ENCODE results near the gene KCNJ4.

KCNJ4 gene

GRCh38 chr22:38419121-38419857 lies 35.7 kb downstream of the KCNJ4 start:
- Histone ChIP-seq H3K23ac (ENCODE audit: low read length in 2 of 2) (no peak overlapping the region), H2BK120ac (ENCODE audit: low read depth, low read length) (no peak overlapping the region), H3K4ac (ENCODE audit: low read depth in 1 of 2, low read length in 2 of 2) (no peak overlapping the region), H3K14ac (ENCODE audit: low read length in 2 of 2) (no peak overlapping the region), H4K8ac (ENCODE audit: low read length) (no peak overlapping the region), H3K9ac (ENCODE audit: low read length) (no peak overlapping the region), H3K9me3 (ENCODE audit: control insufficient read depth, low read length) (no peaks in the 10 kb centered on the region), H2BK15ac (ENCODE audit: low read depth, poor library complexity, severe bottlenecking) (no peak overlapping the region), H4K91ac (ENCODE audit: low read length) (peak overlapping the region; percentile 20), H3K27me3 (ENCODE audit: control insufficient read depth in 1 of 2, insufficient read depth in 1 of 2, low read length in 2 of 2) (peaks cover 0 to 30% of the 10 kb centered on the region in 2 experiments), H2BK5ac (ENCODE audit: low read depth, low read length, poor library complexity, severe bottlenecking) (no peak overlapping the region), H3K79me1 (replicated peaks; ENCODE audit: low read length, poor library complexity, severe bottlenecking) (no peaks in the 10 kb centered on the region), H2AFZ (ENCODE audit: low read depth, low read length) (no peak overlapping the region), H3K4me2 (ENCODE audit: low read length, poor library complexity, severe bottlenecking) (no peak overlapping the region), H3K36me3 (ENCODE audit: control insufficient read depth in 1 of 2, insufficient read depth in 2 of 2, low read depth in 1 of 2, low read length in 2 of 2) (no peaks in the 10 kb centered on the region), H3K4me1 (ENCODE audit: control insufficient read depth, insufficient read depth, low read depth, low read length) (peaks cover 15% of the 10 kb centered on the region), H3K4me3 (ENCODE audit: insufficient read depth in 1 of 2, low read depth in 1 of 2, low read length in 2 of 2) (no peak overlapping the region), H3K27ac (ENCODE audit: low read length, poor library complexity, severe bottlenecking) (no peak overlapping the region), H2AK5ac (ENCODE audit: low read length, severe bottlenecking) (no peak overlapping the region), H2BK12ac (ENCODE audit: low read length in 2 of 2) (no peak overlapping the region), H3K18ac (ENCODE audit: low read depth in 1 of 2, low read length in 2 of 2) (no peak overlapping the region)
- 84% methylated on average over 14 of the region's 14 CpGs for WGBS
- DNase-seq, result no peak

- Histone ChIP-seq H3K14ac (ENCODE audit: low read length in 2 of 2) (no peak overlapping the region), H2AFZ (ENCODE audit: low read depth, low read length) (no peak overlapping the region), H2BK15ac (ENCODE audit: low read depth, poor library complexity, severe bottlenecking) (no peak overlapping the region), H3K36me3 (ENCODE audit: control insufficient read depth in 1 of 2, insufficient read depth in 2 of 2, low read depth in 1 of 2, low read length in 2 of 2) (no peaks in the 10 kb centered on the region), H3K23ac (ENCODE audit: low read length in 2 of 2) (no peak overlapping the region), H3K27ac (ENCODE audit: low read length, poor library complexity, severe bottlenecking) (no peak overlapping the region), H2BK120ac (ENCODE audit: low read depth, low read length) (no peak overlapping the region), H3K79me1 (replicated peaks; ENCODE audit: low read length, poor library complexity, severe bottlenecking) (no peaks in the 10 kb centered on the region), H3K27me3 (ENCODE audit: control insufficient read depth in 1 of 2, insufficient read depth in 1 of 2, low read length in 2 of 2) (peaks cover 0 to 30% of the 10 kb centered on the region in 2 experiments), H3K4me3 (ENCODE audit: insufficient read depth in 1 of 2, low read depth in 1 of 2, low read length in 2 of 2) (no peak overlapping the region), H2BK12ac (ENCODE audit: low read length in 2 of 2) (no peak overlapping the region), H3K18ac (ENCODE audit: low read depth in 1 of 2, low read length in 2 of 2) (no peak overlapping the region), H3K9ac (ENCODE audit: low read length) (no peak overlapping the region), H2BK5ac (ENCODE audit: low read depth, low read length, poor library complexity, severe bottlenecking) (no peak overlapping the region), H3K4me2 (ENCODE audit: low read length, poor library complexity, severe bottlenecking) (no peak overlapping the region), H3K4ac (ENCODE audit: low read depth in 1 of 2, low read length in 2 of 2) (no peak overlapping the region), H4K8ac (ENCODE audit: low read length) (no peak overlapping the region), H4K91ac (ENCODE audit: low read length) (no peak overlapping the region), H2AK5ac (ENCODE audit: low read length, severe bottlenecking) (no peak overlapping the region), H3K4me1 (ENCODE audit: control insufficient read depth, insufficient read depth, low read depth, low read length) (peaks cover 14% of the 10 kb centered on the region), H3K9me3 (ENCODE audit: control insufficient read depth, low read length) (no peaks in the 10 kb centered on the region)
- no peak for DNase-seq
- WGBS, result 91% methylated on average over 14 of the region's 14 CpGs
Observed at GRCh38 chr22:38418589-38418988, 36.4 kb downstream of the KCNJ4 start.

- no peak overlapping the region for H3K27ac ChIP-seq (ENCODE audit: low read length, poor library complexity, severe bottlenecking)
- no peak overlapping the region for H2BK15ac ChIP-seq (ENCODE audit: low read depth, poor library complexity, severe bottlenecking)
- peaks cover 5 to 39% of the 10 kb centered on the region in 2 experiments for H3K27me3 ChIP-seq (ENCODE audit: control insufficient read depth in 1 of 2, insufficient read depth in 1 of 2, low read length in 2 of 2)
- no peak overlapping the region for H2AFZ ChIP-seq (ENCODE audit: low read depth, low read length)
- DNase-seq, result no peak
- H3K36me3 ChIP-seq (ENCODE audit: control insufficient read depth in 1 of 2, insufficient read depth in 2 of 2, low read depth in 1 of 2, low read length in 2 of 2), result no peaks in the 10 kb centered on the region
- H3K4me3 ChIP-seq (ENCODE audit: insufficient read depth in 1 of 2, low read depth in 1 of 2, low read length in 2 of 2), result no peak overlapping the region
- WGBS, result 85% methylated on average over 14 of the region's 16 CpGs
- no peak overlapping the region for H3K18ac ChIP-seq (ENCODE audit: low read depth in 1 of 2, low read length in 2 of 2)
- H3K79me1 ChIP-seq (replicated peaks; ENCODE audit: low read length, poor library complexity, severe bottlenecking), result no peaks in the 10 kb centered on the region
- no peak overlapping the region for H3K23ac ChIP-seq (ENCODE audit: low read length in 2 of 2)
- H2BK5ac ChIP-seq (ENCODE audit: low read depth, low read length, poor library complexity, severe bottlenecking), result no peak overlapping the region
- no peak overlapping the region for H2BK120ac ChIP-seq (ENCODE audit: low read depth, low read length)
- no peak overlapping the region for H3K4ac ChIP-seq (ENCODE audit: low read depth in 1 of 2, low read length in 2 of 2)
- no peak overlapping the region for H3K9ac ChIP-seq (ENCODE audit: low read length)
- no peak overlapping the region for H2AK5ac ChIP-seq (ENCODE audit: low read length, severe bottlenecking)
- no peak overlapping the region for H3K14ac ChIP-seq (ENCODE audit: low read length in 2 of 2)
- H3K4me1 ChIP-seq (ENCODE audit: control insufficient read depth, insufficient read depth, low read depth, low read length), result peaks cover 13% of the 10 kb centered on the region
- H4K91ac ChIP-seq (ENCODE audit: low read length), result peak overlapping the region; percentile 37
- H3K4me2 ChIP-seq (ENCODE audit: low read length, poor library complexity, severe bottlenecking), result no peak overlapping the region
- no peaks in the 10 kb centered on the region for H3K9me3 ChIP-seq (ENCODE audit: control insufficient read depth, low read length)
- no peak overlapping the region for H2BK12ac ChIP-seq (ENCODE audit: low read length in 2 of 2)
- no peak overlapping the region for H4K8ac ChIP-seq (ENCODE audit: low read length)
Observed at GRCh38 chr22:38417252-38418060, 37.5 kb downstream of the KCNJ4 start.

- no peak overlapping the region for H2BK120ac ChIP-seq (ENCODE audit: low read depth, low read length)
- H3K4me2 ChIP-seq (ENCODE audit: low read length, poor library complexity, severe bottlenecking), result no peak overlapping the region
- H3K36me3 ChIP-seq (ENCODE audit: control insufficient read depth in 1 of 2, insufficient read depth in 2 of 2, low read depth in 1 of 2, low read length in 2 of 2), result no peaks in the 10 kb centered on the region
- peak overlapping the region in 1 of 2 experiments; percentile 15 for H3K4me3 ChIP-seq (ENCODE audit: insufficient read depth in 1 of 2, low read depth in 1 of 2, low read length in 2 of 2)
- no peak overlapping the region for H3K23ac ChIP-seq (ENCODE audit: low read length in 2 of 2)
- H3K27ac ChIP-seq (ENCODE audit: low read length, poor library complexity, severe bottlenecking), result no peak overlapping the region
- H3K18ac ChIP-seq (ENCODE audit: low read depth in 1 of 2, low read length in 2 of 2), result no peak overlapping the region
- H4K91ac ChIP-seq (ENCODE audit: low read length), result no peak overlapping the region
- peaks cover 15% of the 10 kb centered on the region for H3K4me1 ChIP-seq (ENCODE audit: control insufficient read depth, insufficient read depth, low read depth, low read length)
- 90% methylated on average over 18 of the region's 18 CpGs for WGBS
- H2AK5ac ChIP-seq (ENCODE audit: low read length, severe bottlenecking), result no peak overlapping the region
- H3K27me3 ChIP-seq (ENCODE audit: control insufficient read depth in 1 of 2, insufficient read depth in 1 of 2, low read length in 2 of 2), result peaks cover 7 to 42% of the 10 kb centered on the region in 2 experiments
- H3K79me1 ChIP-seq (replicated peaks; ENCODE audit: low read length, poor library complexity, severe bottlenecking), result no peaks in the 10 kb centered on the region
- H2BK15ac ChIP-seq (ENCODE audit: low read depth, poor library complexity, severe bottlenecking), result no peak overlapping the region
- H3K4ac ChIP-seq (ENCODE audit: low read depth in 1 of 2, low read length in 2 of 2), result no peak overlapping the region
- no peak overlapping the region for H3K14ac ChIP-seq (ENCODE audit: low read length in 2 of 2)
- no peak overlapping the region for H2BK12ac ChIP-seq (ENCODE audit: low read length in 2 of 2)
- no peak overlapping the region for H4K8ac ChIP-seq (ENCODE audit: low read length)
- H3K9ac ChIP-seq (ENCODE audit: low read length), result no peak overlapping the region
- no peak overlapping the region for H2AFZ ChIP-seq (ENCODE audit: low read depth, low read length)
- H3K9me3 ChIP-seq (ENCODE audit: control insufficient read depth, low read length), result no peaks in the 10 kb centered on the region
- H2BK5ac ChIP-seq (ENCODE audit: low read depth, low read length, poor library complexity, severe bottlenecking), result no peak overlapping the region
- DNase-seq, result no peak
Observed at GRCh38 chr22:38416621-38417251, 38.3 kb downstream of the KCNJ4 start.
